Suppressor macrophage treated with lipopolysaccharide for 1 hour (primary cell): ENCODE data around the gene NLRX1.
"Not testable (repeated sequence)": the region's sequence is repeated elsewhere in the genome, so short reads cannot be mapped to it uniquely, and the experiment has no call there.

ENCODE experiments used
- DNase-seq, 3 donors: peaks; one replicate each; pipeline ENCODE4 v3.0.0-alpha.2; 2020 to 2022

The NLRX1 gene

DNA sequence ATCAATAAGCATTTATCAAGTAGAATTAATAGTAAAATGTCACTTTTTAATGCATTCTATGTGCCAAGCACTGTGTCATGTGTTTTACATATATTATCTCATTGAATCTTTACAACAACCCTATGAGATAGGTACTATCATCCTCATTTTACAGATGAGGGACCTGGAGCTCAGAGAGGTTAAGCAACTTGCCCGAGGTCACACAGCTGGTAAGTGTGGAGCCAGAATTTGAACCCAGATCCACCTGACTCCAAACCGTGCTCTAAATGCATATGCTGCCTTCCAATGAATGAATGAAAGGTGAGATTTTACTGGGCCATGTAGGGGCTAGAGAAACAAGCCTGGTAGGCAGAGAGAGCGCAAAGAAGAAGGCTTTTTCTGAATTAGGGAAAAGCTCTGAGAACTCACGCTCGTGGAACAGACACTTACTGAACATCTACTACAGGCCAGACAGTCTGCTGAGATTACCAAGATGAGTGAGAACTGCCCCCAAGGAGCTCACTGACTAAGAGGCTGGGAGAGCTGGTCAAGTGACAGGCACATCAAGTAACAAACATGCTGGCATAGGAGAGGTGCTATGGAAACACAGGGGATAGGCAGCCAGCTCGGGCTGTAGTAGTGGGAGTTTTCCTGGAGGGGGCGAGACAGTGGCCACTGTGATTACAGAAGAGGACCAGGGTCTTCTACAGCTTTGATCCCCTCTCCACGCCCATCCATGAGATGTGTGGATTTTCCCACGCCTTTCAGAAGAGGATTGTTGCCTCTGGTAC lies 15.3 kb upstream of the NLRX1 start:
- no peak for DNase-seq

DNA sequence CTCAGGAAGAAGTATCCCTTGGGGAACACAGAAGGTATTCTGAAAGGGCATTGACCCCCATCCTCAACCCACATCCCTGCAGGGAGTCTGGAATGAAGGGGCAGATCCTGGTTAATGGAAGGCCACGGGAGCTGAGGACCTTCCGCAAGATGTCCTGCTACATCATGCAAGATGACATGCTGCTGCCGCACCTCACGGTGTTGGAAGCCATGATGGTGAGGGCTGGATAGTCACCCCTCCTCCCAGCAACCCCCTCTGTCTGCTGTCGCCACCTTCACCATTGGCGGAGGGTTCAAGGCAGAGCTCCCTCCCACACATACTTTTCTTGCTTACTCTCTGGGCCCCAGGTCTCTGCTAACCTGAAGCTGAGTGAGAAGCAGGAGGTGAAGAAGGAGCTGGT lies 14.3 kb upstream of the NLRX1 start:
- DNase-seq = no peak

- DNase-seq = peak; percentile 53 to 70 (median 57)
Observed at GRCh38 chr11:119155733-119156492, 12.6 kb upstream of the NLRX1 start.

GRCh38 chr11:119156496-119156895 lies 12.0 kb upstream of the NLRX1 start:
- no peak for DNase-seq

DNA sequence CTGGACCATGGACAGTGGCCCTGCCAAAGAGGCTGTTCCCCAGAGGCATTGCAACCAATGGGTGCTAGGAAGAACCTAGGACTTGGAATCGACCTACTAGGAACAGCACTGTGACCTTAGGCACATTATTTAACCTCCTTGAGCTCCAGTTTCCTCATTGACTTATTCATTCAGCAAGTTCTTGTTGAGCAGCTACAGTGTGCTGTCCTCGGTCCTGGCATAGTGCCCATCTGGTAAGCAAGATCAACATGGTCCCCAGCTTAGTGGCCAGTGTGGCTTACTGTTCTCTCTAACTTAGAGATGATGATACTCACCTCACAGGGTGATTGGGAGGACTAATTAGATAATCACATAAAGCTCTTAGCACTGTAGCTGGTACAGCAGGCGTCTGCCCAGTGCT lies 11.5 kb upstream of the NLRX1 start:
- no peak for DNase-seq

- no peak for DNase-seq
Observed at GRCh38 chr11:119158467-119158866, 10.1 kb upstream of the NLRX1 start.

DNA sequence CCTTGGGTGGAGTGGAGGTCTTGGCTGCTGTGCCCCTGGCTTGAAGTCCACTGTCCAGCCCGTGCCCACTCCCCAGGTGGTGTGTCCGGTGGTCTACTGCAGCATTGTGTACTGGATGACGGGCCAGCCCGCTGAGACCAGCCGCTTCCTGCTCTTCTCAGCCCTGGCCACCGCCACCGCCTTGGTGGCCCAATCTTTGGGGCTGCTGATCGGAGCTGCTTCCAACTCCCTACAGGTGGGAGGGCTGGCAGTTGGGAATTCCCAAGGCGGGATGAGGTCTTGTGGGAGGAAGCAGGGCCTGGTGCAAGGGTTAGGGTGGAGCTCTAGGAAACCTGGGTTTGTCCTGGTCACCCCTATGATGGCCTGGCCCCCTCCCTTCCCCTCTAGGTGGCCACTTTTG lies 8.4 kb upstream of the NLRX1 start:
- no peak for DNase-seq

DNA sequence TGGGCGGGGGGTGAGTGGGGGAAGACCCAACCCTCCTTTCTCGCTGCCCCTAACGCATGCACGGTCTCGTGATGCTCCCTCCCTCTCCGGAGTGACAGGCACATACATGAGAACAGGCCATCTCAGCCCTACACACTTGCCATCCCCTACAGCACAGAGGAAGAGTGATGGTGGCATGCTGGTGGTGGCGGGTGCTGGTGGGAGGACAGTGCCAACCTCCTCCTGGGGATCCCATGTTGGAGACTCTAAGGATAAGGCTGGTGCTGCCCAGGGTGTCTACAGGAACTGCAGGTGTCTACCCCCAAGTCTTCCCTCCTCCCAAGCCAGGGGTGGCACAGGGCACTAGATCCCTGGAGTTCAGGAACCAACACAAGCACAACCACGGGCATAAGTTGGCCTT lies 6.7 kb upstream of the NLRX1 start:
- DNase-seq = no peak

GRCh38 chr11:119166368-119167076 lies 2.0 kb upstream of the NLRX1 start:
- DNase-seq = peak in 2 of 3 donors; percentile 16 to 30

DNA sequence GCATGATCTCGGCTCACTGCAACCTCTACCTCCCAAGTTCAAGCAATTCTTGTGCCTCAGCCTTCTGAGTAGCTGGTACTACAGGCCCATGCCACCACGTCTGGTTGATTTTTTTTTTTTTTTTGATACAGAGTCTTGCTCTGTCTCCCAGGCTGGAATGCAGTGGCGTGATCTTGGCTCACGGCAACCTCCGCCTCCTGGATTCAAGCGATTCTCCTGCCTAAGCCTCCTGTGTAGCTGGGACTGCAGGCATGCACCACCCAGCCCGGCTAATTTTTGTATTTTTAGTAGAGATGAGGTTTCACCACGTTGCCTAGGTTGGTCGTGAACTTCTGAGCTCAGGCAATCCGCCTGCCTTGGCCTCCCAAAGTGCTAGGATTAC lies 1.5 kb upstream of the NLRX1 start:
- DNase-seq = not testable (repeated sequence)

- peak in 2 of 3 donors; percentile 26 to 35 for DNase-seq
Observed at GRCh38 chr11:119167933-119168332, 592 bp upstream of the NLRX1 start.

DNA sequence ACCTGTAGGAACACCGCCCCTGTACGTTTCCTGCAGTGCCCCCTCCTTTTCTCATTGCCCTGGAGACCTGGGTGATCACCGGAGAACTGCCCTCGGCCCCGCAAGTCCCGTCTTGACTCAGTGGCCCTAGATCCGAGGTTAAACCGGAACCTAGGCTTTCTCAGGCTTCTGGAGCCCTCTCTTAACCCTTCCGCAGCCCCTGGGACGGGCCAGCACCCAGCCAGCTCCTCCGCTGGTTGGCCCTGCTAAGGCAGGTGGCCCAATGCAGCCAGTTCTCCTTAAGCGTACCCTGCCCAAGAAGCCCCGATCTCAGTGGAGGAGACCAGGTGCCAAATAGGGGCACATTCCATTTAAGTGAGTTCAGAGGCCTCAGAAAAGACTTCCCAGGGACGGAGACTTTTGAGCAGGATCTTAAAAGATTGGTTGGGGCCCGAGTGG lies 776 bp downstream of the NLRX1 start:
- peak; percentile 32 to 57 (median 36) for DNase-seq

GRCh38 chr11:119172513-119172912 lies 4.0 kb downstream of the NLRX1 start:
- peak; percentile 81 to 83 (median 82) for DNase-seq

- DNase-seq = no peak
Observed at GRCh38 chr11:119173453-119173852, 4.9 kb downstream of the NLRX1 start.

DNA sequence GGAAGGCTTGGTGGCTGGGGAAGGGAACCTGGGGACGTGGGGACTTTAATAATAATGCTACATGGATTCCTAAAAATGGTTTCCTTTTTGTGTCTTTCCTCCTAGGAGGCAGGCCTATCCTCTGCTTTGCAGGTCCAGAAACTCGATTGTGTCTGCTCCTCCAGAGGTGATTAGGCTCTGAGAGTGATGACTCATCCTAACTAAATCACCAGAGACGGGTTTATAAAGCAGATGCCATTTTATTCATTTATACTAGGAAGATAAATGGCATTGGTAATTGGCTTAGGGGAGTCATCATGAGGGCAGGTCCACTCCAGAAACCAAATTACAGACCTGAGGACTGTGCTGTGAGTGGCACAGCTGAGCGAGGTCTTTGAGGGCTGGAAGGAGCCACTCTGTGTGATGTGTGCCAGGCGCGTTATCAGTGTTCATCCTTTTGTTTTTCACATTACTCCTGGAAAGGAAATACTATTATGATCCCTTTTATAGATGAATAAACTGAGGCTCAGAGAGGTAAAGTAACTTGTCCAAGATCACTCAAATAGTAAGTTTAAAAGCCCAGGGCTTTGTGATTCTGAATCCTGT lies 7.1 kb downstream of the NLRX1 start:
- no peak for DNase-seq

GRCh38 chr11:119178166-119178680 lies 9.7 kb downstream of the NLRX1 start:
- peak in 2 of 3 donors; percentile 26 to 46 for DNase-seq

GRCh38 chr11:119179342-119179741 lies 10.8 kb downstream of the NLRX1 start:
- no peak for DNase-seq

GRCh38 chr11:119179983-119180382 lies 11.5 kb downstream of the NLRX1 start:
- DNase-seq = no peak

DNA sequence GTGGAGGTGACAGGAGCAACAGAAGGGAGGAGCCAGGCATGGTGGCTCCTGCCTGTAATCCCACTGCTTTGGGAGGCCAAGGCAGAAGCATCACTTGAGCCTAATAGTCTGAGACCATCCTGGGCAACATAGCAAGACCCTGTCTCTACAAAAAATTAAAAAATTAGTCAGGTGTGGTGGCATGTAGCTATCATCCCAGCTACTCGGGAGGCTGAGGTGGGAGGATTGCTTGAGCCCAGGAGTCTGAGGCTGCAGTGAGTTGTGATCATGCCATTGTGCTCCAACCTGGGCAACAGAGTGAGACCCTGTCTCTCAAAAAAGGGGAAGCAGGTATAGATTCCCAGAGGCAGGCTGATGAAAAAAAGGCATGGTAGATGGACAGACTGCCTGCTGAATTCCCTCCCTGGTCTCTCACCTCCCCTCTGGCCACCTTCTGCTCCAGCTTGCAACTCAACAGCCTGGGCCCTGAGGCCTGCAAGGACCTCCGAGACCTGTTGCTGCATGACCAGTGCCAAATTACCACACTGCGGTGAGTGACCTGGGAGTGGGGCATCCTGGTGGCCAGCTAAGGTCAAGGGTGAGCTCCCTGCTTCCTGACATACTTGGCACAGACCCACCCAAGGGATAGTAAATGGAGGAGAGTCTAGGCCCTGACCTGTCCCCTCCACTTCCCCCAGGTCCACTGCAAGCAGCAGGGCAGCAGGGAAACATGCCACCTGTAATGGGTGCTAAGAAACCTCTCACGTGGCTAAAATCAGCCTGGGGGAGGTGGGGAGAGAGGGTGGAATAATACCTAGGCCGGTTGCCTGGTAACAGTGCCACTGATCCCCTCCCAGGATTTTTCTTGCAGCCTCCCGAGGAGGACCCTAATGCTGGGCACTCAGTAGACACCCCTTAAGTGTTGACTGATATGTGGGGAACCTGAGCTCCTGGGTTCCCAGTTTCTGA lies 12.5 kb downstream of the NLRX1 start:
- no peak for DNase-seq

DNA sequence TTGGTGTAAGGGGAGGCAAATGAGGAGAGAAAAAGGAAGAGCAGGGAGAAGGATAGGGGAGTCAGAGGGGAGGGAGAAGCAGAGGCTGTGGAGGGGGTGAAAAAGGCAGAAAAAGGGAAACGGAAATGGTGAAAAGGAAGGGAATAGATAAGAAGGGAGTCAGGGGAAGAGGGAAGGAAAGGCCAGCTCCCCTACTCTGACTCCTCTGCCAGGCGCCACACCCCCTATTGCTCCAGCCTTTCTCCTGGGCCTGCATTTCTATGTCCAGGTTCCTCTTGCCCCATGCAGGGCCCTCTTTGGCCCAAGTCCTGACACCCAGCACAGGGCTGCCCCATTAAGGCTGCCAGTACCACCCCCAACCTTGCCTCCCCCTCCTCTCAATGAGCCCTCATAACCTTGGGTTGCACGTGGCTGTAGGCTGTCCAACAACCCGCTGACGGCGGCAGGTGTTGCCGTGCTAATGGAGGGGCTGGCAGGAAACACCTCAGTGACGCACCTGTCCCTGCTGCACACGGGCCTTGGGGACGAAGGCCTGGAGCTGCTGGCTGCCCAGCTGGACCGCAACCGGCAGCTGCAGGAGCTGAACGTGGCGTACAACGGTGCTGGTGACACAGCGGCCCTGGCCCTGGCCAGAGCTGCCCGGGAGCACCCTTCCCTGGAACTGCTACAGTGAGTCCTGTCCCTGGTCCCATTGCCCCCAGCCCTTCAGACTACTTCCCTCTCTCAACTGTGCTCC lies 13.3 kb downstream of the NLRX1 start:
- no peak for DNase-seq

GRCh38 chr11:119184399-119184798 lies 15.9 kb downstream of the NLRX1 start:
- not testable (repeated sequence) for DNase-seq
